Sciatic nerve (tissue), 2 donors: ENCODE results near the gene ZBTB25. TPM values are rescaled to one million over a fixed set of nuclear protein-coding genes. Genes with fewer than 3 reads are reported as not detected.

ENCODE experiments used
- ATAC-seq: fragments of 200-7000 bp; cut with Tn5 transposase; one replicate; pipeline ENCODE4 v1.9.1; 2020; ENCODE audit warnings: mild to moderate bottlenecking, moderate library complexity
- DNase-seq: peaks from one replicate; pipeline ENCODE4 v3.0.0-alpha.2; 2020; ENCODE audit warnings: low spot score
- intact Hi-C: fragments of 100-400 bp; cut with DNase I; formaldehyde crosslinking; loops from one replicate; pipeline ENCODE4 v1.14.2; 2022
- total RNA-seq: library from RNA; stranded (reverse); fragmentation: NEBNext Ultra II Directional; extraction: Animal tissue kit (Norgen Biotek cat#: 25700); gene quantifications from one replicate; pipeline ENCODE4 v1.2.1, GENCODE V29; 2021
- donor health status: DM: no; HTN: no; CAD: no.
- donor health status: DM: no; HTN: no; CAD: no.

ZBTB25 gene
- total RNA-seq, 1 donor from 2014 or later, result 26.2 TPM

DNA sequence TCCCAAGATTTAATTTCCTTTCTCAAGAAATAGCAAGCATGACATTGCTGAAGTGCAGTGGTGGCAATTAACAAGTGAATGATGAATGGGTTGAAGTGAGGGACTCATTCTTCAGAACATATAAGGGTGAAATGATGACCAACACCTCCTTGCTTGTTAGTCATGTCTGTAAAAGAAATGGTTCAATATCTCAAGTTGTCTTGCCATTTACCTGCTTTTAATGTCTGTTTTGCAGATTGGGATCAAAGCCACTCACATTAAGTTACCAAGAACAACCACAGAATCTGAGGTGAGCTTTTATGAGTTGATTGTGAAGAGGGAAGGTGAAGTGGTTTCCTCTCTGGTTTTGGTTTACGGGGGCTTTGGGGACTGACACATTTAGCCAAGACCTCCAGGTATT is 91.4 kb downstream of the ZBTB25 start:
- ATAC-seq, result no peak
- no peak for DNase-seq
- intact Hi-C loops, result no loop called here

DNA sequence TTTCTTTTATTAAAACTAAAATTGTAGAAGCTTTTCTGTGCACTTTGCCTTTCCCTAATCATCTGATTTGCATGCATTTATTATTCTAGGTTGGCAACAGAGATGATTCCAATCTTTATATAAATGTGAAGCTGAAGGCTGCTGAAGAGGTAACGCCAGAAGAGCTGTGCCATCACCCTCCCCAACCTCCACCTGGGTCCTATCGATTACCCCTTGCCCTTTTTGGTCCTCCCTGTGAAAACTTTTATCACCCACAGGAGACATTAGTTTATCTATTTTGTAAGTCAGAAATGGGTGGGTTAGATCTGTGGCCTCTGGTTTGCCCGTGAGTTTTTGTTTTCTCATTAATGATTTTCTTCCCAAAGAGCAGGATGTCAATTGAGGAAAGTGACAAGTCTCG is 92.6 kb downstream of the ZBTB25 start:
- no peak for DNase-seq
- intact Hi-C loops, result no loop called here
- ATAC-seq, result no peak

DNA sequence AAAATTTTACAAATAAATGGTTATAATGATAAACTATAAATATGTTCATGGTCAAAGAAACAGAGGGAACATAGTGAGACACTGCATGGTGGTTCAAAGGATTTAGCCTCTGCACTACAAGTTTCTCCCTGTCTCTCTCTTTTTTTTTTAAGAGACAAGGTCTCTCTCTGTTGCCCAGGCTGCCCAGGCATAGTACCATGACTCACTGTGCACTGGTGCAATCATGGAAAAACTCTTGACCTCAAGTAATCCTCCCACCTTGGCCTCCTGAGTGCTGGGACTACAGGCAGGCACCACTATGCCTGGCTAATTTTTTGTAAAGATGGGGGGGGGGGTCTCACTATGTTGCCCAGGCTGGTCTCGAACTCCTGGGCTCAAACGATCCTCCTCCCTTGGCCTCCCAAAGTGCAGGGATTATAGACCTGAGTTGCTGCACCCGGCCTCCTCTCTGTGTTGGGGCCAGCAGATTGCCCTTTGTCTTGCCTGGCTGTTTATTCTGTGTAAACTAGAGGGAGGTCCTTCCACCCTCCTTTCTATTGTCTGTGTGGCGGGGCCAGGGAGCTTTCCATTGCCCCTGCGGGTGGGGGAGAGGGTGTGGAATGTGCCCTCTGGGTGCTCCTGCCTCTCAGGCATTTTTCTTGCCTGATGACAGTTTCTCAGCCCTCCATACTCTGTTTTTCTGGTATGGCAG is 93.4 kb downstream of the ZBTB25 start:
- intact Hi-C loops, result no loop called here
- no peak for ATAC-seq
- DNase-seq, result no peak

DNA sequence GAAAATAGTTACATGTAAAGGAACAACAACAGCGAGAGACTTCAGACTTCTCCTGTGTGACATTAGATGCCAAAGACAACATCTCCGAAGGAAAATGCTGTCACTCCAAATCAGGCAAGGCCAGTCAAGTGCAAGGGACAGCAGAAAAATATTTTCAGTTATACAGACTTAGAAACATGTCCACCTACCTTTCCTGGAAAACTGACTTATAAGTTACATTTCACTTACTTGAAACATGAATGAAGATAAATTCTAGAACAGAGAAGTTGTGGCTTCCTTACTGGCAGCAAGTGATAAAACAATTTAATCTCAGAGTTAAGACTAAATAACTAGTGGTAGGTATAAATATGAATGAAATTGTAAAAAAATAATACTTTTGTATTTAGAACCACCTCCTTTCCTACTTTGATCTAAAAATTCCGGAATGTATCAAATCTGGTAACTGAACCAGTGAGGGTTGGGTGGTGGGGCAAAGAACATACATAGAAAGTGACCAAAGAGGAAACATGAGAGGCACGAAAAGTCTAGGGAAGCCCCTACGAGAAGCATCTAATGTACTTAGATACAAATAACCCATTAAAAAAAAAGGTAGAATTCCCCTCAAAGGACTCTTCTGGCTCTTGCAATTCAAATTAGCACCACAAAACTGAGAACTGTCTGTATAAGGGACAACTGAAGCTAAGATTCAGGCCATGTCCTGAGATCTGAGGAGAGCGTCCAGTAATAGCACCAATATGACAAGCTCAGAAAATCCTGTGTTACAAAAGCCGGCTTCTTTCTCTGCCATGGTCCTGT is 94.3 kb downstream of the ZBTB25 start:
- ATAC-seq (no peak), DNase-seq (no peak)
- intact Hi-C loops, result no loop called here

DNA sequence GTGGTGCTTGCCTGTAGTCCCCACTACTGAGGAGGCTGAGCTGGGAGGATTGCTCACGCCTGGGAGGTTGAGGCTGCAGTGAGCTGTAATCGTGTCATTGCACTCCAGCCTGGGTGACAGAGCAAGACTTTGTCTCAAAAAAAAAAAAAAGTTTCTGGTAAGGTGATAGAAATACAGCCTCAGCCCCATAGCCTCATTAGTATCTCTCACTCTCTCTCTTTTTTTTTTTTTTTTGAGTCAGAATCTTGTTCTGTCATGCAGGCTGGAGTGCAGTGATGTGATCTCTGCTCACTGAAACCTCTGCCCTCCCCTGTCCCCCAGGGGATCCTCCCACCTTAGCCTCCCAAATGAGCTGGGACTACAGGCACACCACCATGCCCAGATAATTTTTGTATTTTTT is 96.3 kb downstream of the ZBTB25 start:
- intact Hi-C loops, result no loop called here
- DNase-seq (no peak), ATAC-seq (no peak)

- ATAC-seq (no peak), DNase-seq (no peak)
- intact Hi-C loops, result no loop called here
Observed at GRCh38 chr14:64405295-64405694, 98.3 kb downstream of the ZBTB25 start.

GRCh38 chr14:64401949-64402348 is 101.7 kb downstream of the ZBTB25 start:
- intact Hi-C loops, result no loop called here
- DNase-seq (no peak), ATAC-seq (no peak)

DNA sequence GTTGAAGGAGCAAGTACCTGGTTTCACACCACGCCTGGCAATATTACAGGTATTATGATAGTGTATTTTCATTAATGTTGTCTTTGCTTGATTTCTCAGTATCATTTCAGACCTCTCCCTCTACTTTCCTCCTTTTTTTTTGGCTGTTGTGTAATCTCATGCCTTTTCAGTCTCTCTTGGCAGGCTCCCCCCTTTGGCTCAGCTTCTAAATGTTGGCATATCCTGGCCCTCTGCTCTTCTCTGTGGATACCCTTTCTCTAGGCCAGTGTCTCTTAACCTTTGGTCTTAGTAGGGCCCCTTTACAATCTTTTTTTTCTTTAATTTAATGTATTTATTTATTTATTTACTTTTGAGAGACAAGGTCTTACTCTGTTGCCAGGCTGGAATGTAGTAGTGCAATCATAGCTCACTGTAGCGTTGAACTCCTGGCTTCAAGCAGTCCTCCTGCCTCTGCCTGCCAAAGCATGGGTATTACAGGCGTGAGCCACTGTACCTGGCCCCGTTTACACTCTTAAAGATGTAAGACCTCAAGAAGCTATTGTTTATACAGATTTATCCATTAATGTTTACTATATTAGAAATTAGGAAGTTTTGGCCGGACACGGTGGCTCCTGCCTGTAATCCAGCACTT is 102.7 kb downstream of the ZBTB25 start:
- intact Hi-C loops, result no loop called here
- DNase-seq (no peak), ATAC-seq (no peak)

Other genes starting within 250 kb of the ZBTB25 start
- gene ESR2, start 209.5 kb downstream of the ZBTB25 start, total RNA-seq, result 0.76 TPM
- gene MTHFD1, start 115.5 kb downstream of the ZBTB25 start, total RNA-seq, result 49.9 TPM
- 0.36 TPM for gene AKAP5, start 38.3 kb downstream of the ZBTB25 start, total RNA-seq
- gene ZBTB1, start 932 bp upstream of the ZBTB25 start, total RNA-seq, result 64.6 TPM
- 71.5 TPM for gene HSPA2, start 36.9 kb upstream of the ZBTB25 start, total RNA-seq
- 2.5 TPM for gene PPP1R36, start 46.1 kb upstream of the ZBTB25 start, total RNA-seq
- gene PLEKHG3, start 200.6 kb upstream of the ZBTB25 start, total RNA-seq, result 101 TPM